H1 (cell line): ENCODE measurements around the gene NSFL1C. TPM values are rescaled to one million over a fixed set of nuclear protein-coding genes. Genes with fewer than 3 reads are reported as not detected.
A peak's percentile ranks its signal among the peaks of the same experiment; 100 is the strongest.

Source experiments
- CTCF ChIA-PET: fragments of 300-600 bp; sonication (Branson Sonifier 250); formaldehyde crosslinking; loops from one replicate; lab custom pipeline; 2021; ENCODE audit not compliant: partially characterized antibody; lab: Charles Lee
- POLR2A ChIA-PET: fragments of 300-600 bp; sonication (Branson Sonifier 250); formaldehyde crosslinking; loops from one replicate; lab custom pipeline; 2021; ENCODE audit warnings: inconsistent platforms; ENCODE audit not compliant: partially characterized antibody; lab: Charles Lee
- DNase-seq, 2 experiments: peaks; one replicate each; pipeline versions ENCODE4 v3.0.0 to v3.0.0-alpha.2; 2010 to 2022; ENCODE audit warnings: low spot score in 2 of 2, low read depth in 1 of 2, mixed read lengths in 1 of 2
- FAIRE-seq: peaks from 2 replicates; lab custom pipeline; 2011; peaks lifted over from hg19 to GRCh38; lab: Jason Lieb, UNC
- H2AFZ ChIP-seq: 2 replicates; pipeline ENCODE4 v1.8.1; 2012; ENCODE audit warnings: low read length, inconsistent platforms
- H2AK5ac ChIP-seq: 2 replicates; pipeline ENCODE4 v1.6.1; 2013; ENCODE audit warnings: low read depth, low read length
- H2BK120ac ChIP-seq: replicated peaks from 2 replicates; pipeline ENCODE3; 2013; ENCODE audit warnings: low read depth, low read length, inconsistent platforms
- H2BK12ac ChIP-seq: 2 replicates; pipeline ENCODE4 v1.6.1; 2013; ENCODE audit warnings: low read depth, low read length
- H2BK15ac ChIP-seq: 2 replicates; pipeline ENCODE4 v1.6.1; 2013; ENCODE audit warnings: low read length
- H2BK20ac ChIP-seq: 2 replicates; pipeline ENCODE4 v1.6.1; 2013; ENCODE audit warnings: low read length
- H2BK5ac ChIP-seq: 2 replicates; pipeline ENCODE4 v1.6.1; 2013; ENCODE audit warnings: low read depth, low read length
- H3K14ac ChIP-seq: 2 replicates; pipeline ENCODE4 v1.6.1; 2013; ENCODE audit warnings: inconsistent platforms; ENCODE audit not compliant: insufficient read length
- H3K18ac ChIP-seq: 2 replicates; pipeline ENCODE4 v1.6.1; 2013; ENCODE audit warnings: low read length; ENCODE audit errors: extremely low read depth
- H3K23ac ChIP-seq: 2 replicates; pipeline ENCODE4 v1.6.1; 2013; ENCODE audit warnings: inconsistent platforms; ENCODE audit not compliant: insufficient read length
- H3K23me2 ChIP-seq: 2 replicates; pipeline ENCODE4 v1.6.1; 2013; ENCODE audit warnings: low read depth, low read length
- H3K27ac ChIP-seq: 2 replicates; pipeline ENCODE4 v1.6.1; 2011; ENCODE audit warnings: low read depth, low read length, inconsistent platforms
- H3K27me3 ChIP-seq, 4 experiments: replicated peaks in 1 of 4; 1 replicate in 1 of 4; 2 replicates in 3 of 4; pipeline versions ENCODE4 v1.6.1 to v1.8.1; 2011 to 2013; ENCODE audit warnings: low read length in 3 of 4, mild to moderate bottlenecking in 3 of 4, inconsistent platforms in 2 of 4, mixed read lengths in 2 of 4, moderate library complexity in 1 of 4; ENCODE audit not compliant: control insufficient read depth in 3 of 4, insufficient read depth in 3 of 4; ENCODE audit errors: extremely low read depth in 1 of 4
- H3K36me3 ChIP-seq, 4 experiments: 2 replicates each; pipeline versions ENCODE4 v1.6.1 to v1.8.1; 2011 to 2013; ENCODE audit warnings: mild to moderate bottlenecking in 4 of 4, low read length in 3 of 4, moderate library complexity in 2 of 4, control low read depth in 1 of 4, inconsistent platforms in 1 of 4; ENCODE audit not compliant: insufficient read depth in 4 of 4, control insufficient read depth in 2 of 4
- H3K4ac ChIP-seq: replicated peaks from 2 replicates; pipeline ENCODE3; 2013; ENCODE audit warnings: low read length, low read depth, mixed read lengths, inconsistent platforms; ENCODE audit not compliant: insufficient read length
- H3K4me1 ChIP-seq, 4 experiments: replicated peaks in 1 of 4; 1 replicate in 1 of 4; 2 replicates in 3 of 4; pipeline versions ENCODE4 v1.6.1 to v1.8.1; 2011 to 2013; ENCODE audit warnings: low read length in 3 of 4, inconsistent platforms in 2 of 4, mixed read lengths in 1 of 4; ENCODE audit not compliant: insufficient read depth in 4 of 4, control insufficient read depth in 3 of 4
- H3K4me2 ChIP-seq, 2 experiments: 2 replicates each; pipeline versions ENCODE4 v1.6.1 to v1.8.1; 2011 to 2013; ENCODE audit warnings: low read depth in 2 of 2, low read length in 2 of 2, control low read depth in 1 of 2, inconsistent platforms in 1 of 2, mild to moderate bottlenecking in 1 of 2; ENCODE audit not compliant: insufficient read depth in 1 of 2
- H3K4me3 ChIP-seq, 4 experiments: fragments of 200-600, 300-600 bp in 1 of 4; sonication (generic), shearing (Covaris generic), sonication (Bioruptor Twin) in 1 of 4; 2 replicates each; pipeline versions ENCODE4 v1.5.1 to v1.8.1; 2011 to 2016; ENCODE audit warnings: low read length in 4 of 4, low read depth in 3 of 4, control low read depth in 2 of 4, inconsistent platforms in 2 of 4, mild to moderate bottlenecking in 2 of 4, mixed read lengths in 1 of 4, moderate library complexity in 1 of 4; ENCODE audit not compliant: insufficient read depth in 2 of 4; ENCODE audit errors: extremely low read depth in 1 of 4
- H3K56ac ChIP-seq: replicated peaks from 2 replicates; pipeline ENCODE3; 2013; ENCODE audit warnings: low read depth, mild to moderate bottlenecking, mixed read lengths, low read length, inconsistent platforms; ENCODE audit not compliant: insufficient read length
- H3K79me1 ChIP-seq: 2 replicates; pipeline ENCODE4 v1.6.1; 2013; ENCODE audit warnings: low read depth, low read length, control low read depth
- H3K79me2 ChIP-seq, 2 experiments: 2 replicates each; pipeline versions ENCODE4 v1.6.1 to v1.8.1; 2012 to 2013; ENCODE audit warnings: low read length in 2 of 2, mild to moderate bottlenecking in 2 of 2, inconsistent platforms in 1 of 2; ENCODE audit not compliant: insufficient read depth in 2 of 2, control insufficient read depth in 1 of 2
- H3K9ac ChIP-seq, 4 experiments: replicated peaks in 1 of 4; 1 replicate in 1 of 4; 2 replicates in 3 of 4; pipeline versions ENCODE4 v1.6.1 to v1.8.1; 2011 to 2013; ENCODE audit warnings: low read depth in 3 of 4, low read length in 3 of 4, control low read depth in 2 of 4, mild to moderate bottlenecking in 2 of 4, moderate library complexity in 2 of 4, inconsistent platforms in 1 of 4; ENCODE audit errors: extremely low read depth in 1 of 4
- H3K9me3 ChIP-seq, 2 experiments: 2 replicates each; pipeline versions ENCODE4 v1.6.1 to v1.8.1; 2012 to 2013; ENCODE audit warnings: mild to moderate bottlenecking in 2 of 2, moderate library complexity in 2 of 2, control low read depth in 1 of 2, inconsistent platforms in 1 of 2, low read depth in 1 of 2, low read length in 1 of 2, mixed read lengths in 1 of 2; ENCODE audit not compliant: insufficient read depth in 2 of 2
- H4K20me1 ChIP-seq, 2 experiments: replicated peaks in 1 of 2; 2 replicates each; pipeline versions ENCODE3 to v1.8.1; 2011 to 2013; ENCODE audit warnings: inconsistent platforms in 2 of 2, low read length in 2 of 2, mild to moderate bottlenecking in 1 of 2; ENCODE audit not compliant: insufficient read depth in 2 of 2, control insufficient read depth in 1 of 2
- H4K5ac ChIP-seq: 2 replicates; pipeline ENCODE4 v1.6.1; 2013; ENCODE audit warnings: low read length, low read depth, mixed read lengths, inconsistent platforms; ENCODE audit not compliant: insufficient read length
- H4K8ac ChIP-seq: 2 replicates; pipeline ENCODE4 v1.8.0; 2013; ENCODE audit warnings: mild to moderate bottlenecking, moderate library complexity, low read length, inconsistent platforms; ENCODE audit not compliant: insufficient read depth; ENCODE audit errors: extremely low read depth
- H4K91ac ChIP-seq: replicated peaks from 2 replicates; pipeline ENCODE3; 2013; ENCODE audit warnings: low read length, mixed read lengths, inconsistent platforms; ENCODE audit not compliant: insufficient read length
- GABPA ChIP-seq: IDR thresholded peaks from 2 replicates; pipeline ENCODE4 v1.6.1; 2011; ENCODE audit warnings: mild to moderate bottlenecking, low read length, moderate library complexity, borderline replicate concordance; ENCODE audit not compliant: insufficient read depth
- HDAC6 ChIP-seq: IDR thresholded peaks from one replicate; pipeline ENCODE4 v1.7.1; 2012; ENCODE audit warnings: low read depth, mild to moderate bottlenecking, inconsistent platforms, low read length, moderate library complexity
- NRF1 ChIP-seq: IDR thresholded peaks from 2 replicates; pipeline ENCODE4 v1.6.1; 2011; ENCODE audit warnings: mild to moderate bottlenecking, low read depth, low read length, improper control_type of control experiment
- RXRA ChIP-seq: IDR thresholded peaks from 2 replicates; pipeline ENCODE4 v1.6.1; 2011; ENCODE audit warnings: low read depth, mild to moderate bottlenecking, low read length, moderate library complexity; ENCODE audit not compliant: insufficient read depth
- SAP30 ChIP-seq: fragments of 300-600 bp; sonication (generic); IDR thresholded peaks from 2 replicates; pipeline ENCODE4 v1.7.1; 2012; ENCODE audit warnings: low read length, moderate library complexity, mild to moderate bottlenecking, inconsistent platforms; ENCODE audit not compliant: insufficient read depth, insufficient replicate concordance
- SIRT6 ChIP-seq: IDR thresholded peaks from one replicate; pipeline ENCODE4 v1.7.1; 2012; ENCODE audit warnings: low read length, inconsistent platforms
- WGBS, 2 experiments: shearing (Covaris generic) in 1 of 2; methylation state at CpG; one replicate each; pipeline versions ENCODE4 v1.1.6 to v1.1.7; 2013 to 2015; ENCODE audit warnings: low lambda C conversion rate in 2 of 2, mixed read lengths in 2 of 2, inconsistent platforms in 1 of 2, low coverage in 1 of 2, missing lambda C conversion rate in 1 of 2; ENCODE audit not compliant: insufficient replicate concordance in 2 of 2, insufficient coverage in 1 of 2, insufficient read length in 1 of 2; ENCODE audit errors: extremely low coverage in 1 of 2, missing lambda C conversion rate in 1 of 2; 5-methylcytosine and 5-hydroxymethylcytosine counted together
- polyA plus RNA-seq, 7 experiments: library from polyadenylated mRNA; depleted of rRNA in 3 of 7; stranded (reverse) in 5 of 7; unstranded in 2 of 7; fragments of >200 nt in 5 of 7; fragments of 200-250 nt in 2 of 7; gene quantifications; 1 replicate in 5 of 7; 2 replicates in 1 of 7; 4 replicates in 1 of 7; pipeline versions ENCODE4 v1.2.1 to v1.2.3, GENCODE V29; 2011 to 2013; ENCODE audit warnings: missing spikeins in 2 of 7, mixed read lengths in 2 of 7
- total RNA-seq: library from RNA; stranded (reverse); fragmentation: NEBNext Ultra II Directional; extraction: Animal tissue kit (Norgen Biotek cat#: 25700); gene quantifications from 2 replicates; pipeline ENCODE4 v1.2.1, GENCODE V29; 2021

Gene NSFL1C
- total and polyA plus RNA-seq, 2 of the 8 experiments (the other 6 are each of a cell fraction or from before 2014, with no cell fraction given) = 21.6 to 98.0 TPM

DNA sequence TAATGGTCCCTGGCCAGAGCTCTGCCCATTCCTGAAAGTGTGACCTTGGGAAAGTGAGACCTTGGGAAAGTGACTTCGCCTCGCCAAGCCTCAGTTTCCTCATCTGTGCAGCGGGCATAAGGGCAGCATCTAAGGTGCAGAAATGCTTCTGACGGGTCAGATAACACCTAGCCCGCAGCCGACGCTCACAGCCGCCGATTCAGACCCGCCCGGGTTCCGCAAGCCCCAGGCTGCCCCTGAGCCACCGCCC is 74.3 kb downstream of the NSFL1C start:
- Histone ChIP-seq H3K9me3 (no peaks in the 10 kb centered on the region), H4K8ac (peak overlapping the region; percentile 62; the same call in 1 of the 2 replicates), H3K14ac (no peak overlapping the region), H3K79me1 (peaks cover 25% of the 10 kb centered on the region), H2AFZ (no peak overlapping the region), H4K91ac (peak overlapping the region; percentile 62), H3K79me2 (peaks cover 26 to 52% of the 10 kb centered on the region in 2 experiments), H3K23me2 (peaks cover 8% of the 10 kb centered on the region), H3K4ac (no peak overlapping the region), H4K5ac (no peak overlapping the region), H2BK5ac (no peak overlapping the region), H2BK12ac (no peak overlapping the region), H3K4me3 (peak overlapping the region; percentile 53 to 86 (median 79)), H2BK120ac (no peak overlapping the region), H2BK20ac (no peak overlapping the region), H3K23ac (no peak overlapping the region), H2AK5ac (no peak overlapping the region), H3K27ac (no peak overlapping the region), H3K4me2 (peak overlapping the region; percentile 92 to 96), H3K9ac (peak overlapping the region; percentile 48 to 71 (median 56); a peak in 6 of 7 replicates), H3K18ac (peak overlapping the region; percentile 38; the same call in 1 of the 2 replicates), H3K4me1 (peaks cover 10 to 31% (median 11%) of the 10 kb centered on the region in 4 experiments; a peak in 6 of 7 replicates), H2BK15ac (no peak overlapping the region), H3K27me3 (peaks cover 0 to 19% (median 8%) of the 10 kb centered on the region in 4 experiments; a peak in 5 of 7 replicates), H3K56ac (peak overlapping the region; percentile 65), H3K36me3 (no peaks in the 10 kb centered on the region), H4K20me1 (peaks cover 12 to 23% of the 10 kb centered on the region in 2 experiments)
- TF ChIP-seq RXRA (no peak), GABPA (no peak), SAP30 (no peak), NRF1 (no peak), HDAC6 (no peak), SIRT6 (no peak)
- DNase-seq = no peak
- FAIRE-seq = no peak
- ChIA-PET CTCF (interaction anchor here (0.6 to 2.3 kb wide), 8 partner anchors 13 to 201 kb away, joined by 3 to 8 read pairs (median 4); partner anchors contain the start of gene NSFL1C), POLR2A (interaction anchor here (0.9 to 2.5 kb wide), 8 partner anchors 8 to 74 kb away, joined by 3 to 10 read pairs (median 5); partner anchors contain the start of gene NSFL1C)
- 0% methylated on average over 13 of the region's 13 CpGs; no CpG with 5 or more reads in 1 of the 2 experiments for WGBS, 2 experiments
